GM12892 (cell line): ENCODE results near the gene PML.
"Not testable (repeated sequence)": the region's sequence is repeated elsewhere in the genome, so short reads cannot be mapped to it uniquely, and the experiment has no call there.

Experiments
- DNase-seq: peaks from one replicate; pipeline ENCODE4 v3.0.0; 2011; ENCODE audit not compliant: insufficient read length
- FAIRE-seq: peaks from 2 replicates; lab custom pipeline; 2011; peaks lifted over from hg19 to GRCh38; lab: Jason Lieb, UNC
- POLR2A ChIP-seq: IDR thresholded peaks from 2 replicates; pipeline ENCODE4 v1.6.1; 2011; ENCODE audit warnings: low read depth, low read length, control low read depth
- POLR2AphosphoS5 ChIP-seq: IDR thresholded peaks from 2 replicates; pipeline ENCODE4 v1.6.1; 2011; ENCODE audit warnings: low read depth, low read length, control low read depth
- TAF1 ChIP-seq: IDR thresholded peaks from 2 replicates; pipeline ENCODE4 v1.6.1; 2011; ENCODE audit warnings: low read depth, mild to moderate bottlenecking, control low read depth, low read length, borderline replicate concordance

Gene PML

GRCh38 chr15:74053517-74053916, 59.0 kb downstream of the PML start:
- no peak for TF ChIP-seq POLR2A
- no peak for TF ChIP-seq POLR2AphosphoS5
- TF ChIP-seq TAF1 = no peak
- no peak for FAIRE-seq
- DNase-seq = no peak

GRCh38 chr15:74053941-74054529, 59.5 kb downstream of the PML start:
- TF ChIP-seq TAF1 = no peak
- no peak for TF ChIP-seq POLR2AphosphoS5
- TF ChIP-seq POLR2A = no peak
- FAIRE-seq = peak; percentile 27
- DNase-seq = peak; percentile 50

- FAIRE-seq (no peak), DNase-seq (no peak)
- TF ChIP-seq POLR2A (no peak), TAF1 (no peak)
Measured at GRCh38 chr15:74055804-74056203, 61.3 kb downstream of the PML start.

- DNase-seq = not testable (repeated sequence)
Measured at GRCh38 chr15:74056330-74056729, 61.8 kb downstream of the PML start.

GRCh38 chr15:74059050-74059833, 64.7 kb downstream of the PML start:
- FAIRE-seq, DNase-seq: not testable (repeated sequence)

More at GRCh38 chr15:74056330-74056729, 61.8 kb downstream of the PML start:
- FAIRE-seq = not testable (repeated sequence)

GRCh38 chr15:74060251-74060650, 65.7 kb downstream of the PML start:
- no peak for DNase-seq
- no peak for FAIRE-seq
- TF ChIP-seq POLR2A (no peak), TAF1 (no peak), POLR2AphosphoS5 (no peak)

- DNase-seq (no peak), FAIRE-seq (no peak)
- TF ChIP-seq POLR2AphosphoS5 = no peak
- TF ChIP-seq TAF1 = no peak
- no peak for TF ChIP-seq POLR2A
Measured at GRCh38 chr15:74062236-74062635, 67.7 kb downstream of the PML start.

- DNase-seq = no peak
- FAIRE-seq = no peak
- TF ChIP-seq POLR2A (no peak), POLR2AphosphoS5 (no peak), TAF1 (no peak)
Measured at GRCh38 chr15:74062671-74063070, 68.2 kb downstream of the PML start.

- DNase-seq, FAIRE-seq: not testable (repeated sequence)
Measured at GRCh38 chr15:74063425-74064146, 69.1 kb downstream of the PML start.

GRCh38 chr15:74064183-74064582, 69.7 kb downstream of the PML start:
- not testable (repeated sequence) for DNase-seq, FAIRE-seq

- FAIRE-seq, DNase-seq: not testable (repeated sequence)
Measured at GRCh38 chr15:74064822-74065221, 70.3 kb downstream of the PML start.

- peak; percentile 71 for FAIRE-seq
Measured at GRCh38 chr15:74065684-74066411, 71.3 kb downstream of the PML start.

GRCh38 chr15:74071645-74072044, 77.1 kb downstream of the PML start:
- DNase-seq, FAIRE-seq: not testable (repeated sequence)

More at GRCh38 chr15:74065684-74066411, 71.3 kb downstream of the PML start:
- DNase-seq = not testable (repeated sequence)

- FAIRE-seq = not testable (repeated sequence)
Measured at GRCh38 chr15:74072132-74072531, 77.6 kb downstream of the PML start.

GRCh38 chr15:74072614-74073337, 78.3 kb downstream of the PML start:
- not testable (repeated sequence) for DNase-seq, FAIRE-seq

More at GRCh38 chr15:74072132-74072531, 77.6 kb downstream of the PML start:
- not testable (repeated sequence) for DNase-seq

- FAIRE-seq = not testable (repeated sequence)
Measured at GRCh38 chr15:74075781-74076180, 81.3 kb downstream of the PML start.

More at GRCh38 chr15:74075781-74076180, 81.3 kb downstream of the PML start:
- DNase-seq = not testable (repeated sequence)
